WERI-Rb-1 (cell line): ENCODE results near the gene SLC39A8.
A peak's percentile ranks its signal among the peaks of the same experiment; 100 is the strongest.

ENCODE experiments used
- DNase-seq: peaks from one replicate; pipeline ENCODE4 v3.0.0-alpha.2; 2020
- H3K27ac ChIP-seq: fragments of 250-450 bp; sonication (Bioruptor Pico); 2 replicates; pipeline ENCODE4 v1.5.1; 2020; ENCODE audit warnings: mild to moderate bottlenecking, moderate library complexity
- H3K27me3 ChIP-seq: fragments of 250-450 bp; sonication (Bioruptor Pico); 2 replicates; pipeline ENCODE4 v1.5.1; 2021; ENCODE audit warnings: mild to moderate bottlenecking, low read depth, moderate library complexity; ENCODE audit not compliant: insufficient read depth, severe bottlenecking
- H3K36me3 ChIP-seq: fragments of 250-450 bp; sonication (Bioruptor Pico); 2 replicates; pipeline ENCODE4 v1.5.1; 2020; ENCODE audit warnings: mild to moderate bottlenecking, moderate library complexity
- H3K4me3 ChIP-seq: 2 replicates; pipeline ENCODE4 v1.5.1; 2011; ENCODE audit warnings: low read depth, mild to moderate bottlenecking, control low read depth, low read length
- H3K9me3 ChIP-seq: fragments of 250-450 bp; sonication (Bioruptor Pico); 2 replicates; pipeline ENCODE4 v1.5.1; 2021; ENCODE audit warnings: mild to moderate bottlenecking, moderate library complexity; ENCODE audit not compliant: severe bottlenecking
- TF ChIP-seq, protein P1 (sequence below): IDR thresholded peaks from 2 replicates; pipeline ENCODE4 v1.5.1; 2011; ENCODE audit warnings: low read depth, mild to moderate bottlenecking, control low read depth, inconsistent platforms, low read length

The SLC39A8 gene

DNA sequence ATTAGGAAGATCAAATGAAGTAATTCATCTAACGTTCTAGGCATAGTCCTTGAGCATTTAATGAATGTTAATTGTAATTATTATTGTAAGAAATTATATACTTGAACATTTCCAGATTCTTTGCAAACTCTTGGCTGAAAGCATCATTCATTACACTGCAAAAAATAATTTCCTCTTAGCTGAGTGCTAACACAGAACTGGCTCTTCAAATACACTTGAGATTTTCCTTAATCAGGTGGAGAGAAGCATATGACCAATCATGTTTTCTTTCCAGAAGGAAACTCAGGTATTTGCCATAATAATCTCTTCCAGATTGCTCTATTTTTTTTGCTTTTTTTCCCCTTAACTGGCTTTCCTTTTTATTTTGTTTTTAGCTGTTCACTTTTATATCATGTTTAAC is 42.5 kb downstream of the SLC39A8 start:
- no peaks in the 10 kb centered on the region for H3K27me3 ChIP-seq
- H3K36me3 ChIP-seq: peaks cover 10% of the 10 kb centered on the region
- TF ChIP-seq, protein P1, sequence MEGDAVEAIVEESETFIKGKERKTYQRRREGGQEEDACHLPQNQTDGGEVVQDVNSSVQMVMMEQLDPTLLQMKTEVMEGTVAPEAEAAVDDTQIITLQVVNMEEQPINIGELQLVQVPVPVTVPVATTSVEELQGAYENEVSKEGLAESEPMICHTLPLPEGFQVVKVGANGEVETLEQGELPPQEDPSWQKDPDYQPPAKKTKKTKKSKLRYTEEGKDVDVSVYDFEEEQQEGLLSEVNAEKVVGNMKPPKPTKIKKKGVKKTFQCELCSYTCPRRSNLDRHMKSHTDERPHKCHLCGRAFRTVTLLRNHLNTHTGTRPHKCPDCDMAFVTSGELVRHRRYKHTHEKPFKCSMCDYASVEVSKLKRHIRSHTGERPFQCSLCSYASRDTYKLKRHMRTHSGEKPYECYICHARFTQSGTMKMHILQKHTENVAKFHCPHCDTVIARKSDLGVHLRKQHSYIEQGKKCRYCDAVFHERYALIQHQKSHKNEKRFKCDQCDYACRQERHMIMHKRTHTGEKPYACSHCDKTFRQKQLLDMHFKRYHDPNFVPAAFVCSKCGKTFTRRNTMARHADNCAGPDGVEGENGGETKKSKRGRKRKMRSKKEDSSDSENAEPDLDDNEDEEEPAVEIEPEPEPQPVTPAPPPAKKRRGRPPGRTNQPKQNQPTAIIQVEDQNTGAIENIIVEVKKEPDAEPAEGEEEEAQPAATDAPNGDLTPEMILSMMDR: no peak
- no peak overlapping the region for H3K4me3 ChIP-seq
- no peaks in the 10 kb centered on the region for H3K9me3 ChIP-seq
- no peak for DNase-seq
- no peak overlapping the region for H3K27ac ChIP-seq

DNA sequence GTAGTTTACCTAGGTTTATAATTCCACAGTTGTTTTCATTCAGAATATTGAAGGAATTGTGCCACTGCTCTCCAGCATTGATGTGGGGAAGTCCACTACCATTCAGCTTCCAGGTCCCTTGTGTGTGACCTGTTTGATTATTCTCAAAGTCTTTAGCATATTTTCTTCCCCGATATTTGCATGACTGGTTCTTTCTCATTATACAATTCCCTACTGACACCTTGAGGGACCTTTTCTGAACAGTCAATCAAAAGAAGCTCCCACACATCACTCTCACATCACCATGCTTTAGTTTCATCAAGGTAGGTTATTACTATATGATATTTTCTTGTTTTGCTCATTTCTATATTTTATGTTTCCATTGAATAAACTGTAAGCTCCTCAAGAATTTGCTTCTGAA is 44.1 kb downstream of the SLC39A8 start:
- TF ChIP-seq, protein P1: no peak
- H3K36me3 ChIP-seq: peaks cover 10% of the 10 kb centered on the region

DNA sequence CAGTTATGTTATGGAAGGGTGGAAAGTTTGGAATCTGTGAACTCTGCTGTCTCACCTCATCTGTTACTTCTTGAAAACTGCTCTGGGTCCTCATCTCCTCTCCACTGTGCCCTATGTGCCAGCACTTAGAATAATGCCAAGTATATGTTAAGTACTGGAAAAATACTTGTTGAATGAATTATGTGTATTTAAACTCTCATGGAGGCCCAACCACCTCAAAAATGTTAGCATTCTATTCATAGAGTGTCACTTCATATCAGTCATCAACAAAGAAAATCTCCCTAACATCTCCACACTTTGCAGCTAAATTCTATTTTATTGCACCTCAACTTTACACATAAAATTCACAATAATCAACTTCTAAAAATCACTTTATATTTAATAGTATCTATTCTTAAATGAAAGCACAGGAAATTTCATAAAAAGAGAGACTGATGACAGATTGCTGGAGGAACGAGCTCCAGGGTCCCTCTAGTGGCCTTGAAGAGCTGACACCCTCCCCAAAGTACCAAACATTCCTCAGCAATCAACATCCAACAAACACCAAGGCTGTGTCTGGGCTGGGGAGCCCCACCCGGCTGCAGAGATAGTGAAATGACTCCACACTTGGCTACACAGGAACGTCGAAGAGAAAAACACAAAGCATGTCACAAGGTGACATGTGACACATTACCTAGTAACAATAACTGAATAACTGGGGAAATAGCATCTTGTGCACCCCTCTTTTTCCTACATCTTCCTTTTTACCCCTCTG is 45.8 kb downstream of the SLC39A8 start:
- TF ChIP-seq, protein P1: peak; percentile 86
- Histone ChIP-seq H3K36me3 (peaks cover 6% of the 10 kb centered on the region; the same call in 1 of the 2 replicates), H3K27me3 (no peaks in the 10 kb centered on the region), H3K9me3 (no peaks in the 10 kb centered on the region), H3K4me3 (no peak overlapping the region), H3K27ac (no peak overlapping the region)
- peak; percentile 20 for DNase-seq

More for the DNA sequence above, 44.1 kb downstream of the SLC39A8 start:
- Histone ChIP-seq H3K4me3 (no peak overlapping the region), H3K27me3 (no peaks in the 10 kb centered on the region), H3K27ac (no peak overlapping the region), H3K9me3 (no peaks in the 10 kb centered on the region)
- DNase-seq: no peak

DNA sequence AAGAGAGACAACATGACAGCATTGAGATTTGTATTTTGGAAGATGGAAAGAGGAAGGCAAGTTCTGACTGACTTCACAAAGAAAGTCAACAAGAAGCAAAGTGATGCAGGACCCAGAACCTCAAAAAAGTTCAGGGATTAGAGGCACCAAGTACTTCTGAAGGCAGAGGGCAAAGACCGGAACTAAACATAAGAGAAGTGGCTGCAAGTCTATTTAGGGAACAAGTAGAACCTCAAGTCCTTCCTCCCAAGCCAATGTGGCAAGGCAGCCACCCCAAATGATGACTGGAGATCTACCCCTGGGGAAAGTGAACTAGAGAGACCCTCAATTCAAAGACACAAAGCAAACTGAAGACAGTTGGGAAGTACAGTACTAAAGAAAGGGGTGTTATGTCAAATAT is 46.6 kb downstream of the SLC39A8 start:
- Histone ChIP-seq H3K27me3 (no peaks in the 10 kb centered on the region), H3K36me3 (no peaks in the 10 kb centered on the region; the same call in 1 of the 2 replicates), H3K4me3 (no peak overlapping the region), H3K9me3 (no peaks in the 10 kb centered on the region), H3K27ac (no peak overlapping the region)
- DNase-seq: no peak
- TF ChIP-seq, protein P1: no peak

DNA sequence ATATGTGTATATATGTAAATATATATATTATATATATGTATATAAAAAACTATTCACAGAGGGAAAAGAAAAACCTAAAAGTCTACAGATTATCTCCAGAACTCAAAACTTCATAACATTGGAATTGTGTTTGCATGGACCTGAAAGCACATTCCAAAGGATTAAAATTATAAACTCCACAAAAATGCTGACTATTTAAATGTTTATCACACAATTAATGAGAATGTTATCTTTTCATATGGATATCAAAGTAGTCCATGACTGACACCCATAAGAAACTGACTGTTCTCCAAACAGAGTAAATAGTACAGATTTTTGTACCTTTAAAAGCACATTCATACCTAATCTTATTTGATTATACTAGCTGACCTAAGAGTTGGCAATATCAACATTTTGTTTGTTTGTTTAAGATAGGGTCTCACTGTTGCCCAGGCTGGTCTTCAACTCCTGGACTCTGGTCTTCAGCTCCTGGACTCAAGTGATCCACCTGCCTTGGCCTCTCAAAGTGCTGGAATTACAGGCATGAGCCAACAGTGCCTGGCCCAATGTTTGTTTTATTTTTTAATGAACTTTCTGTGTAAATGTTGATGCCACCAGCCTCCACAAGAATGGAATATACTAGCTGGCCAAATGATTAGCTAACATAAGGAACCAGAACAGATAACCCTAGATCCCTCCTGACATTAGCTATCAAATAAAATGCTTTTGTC is 50.0 kb downstream of the SLC39A8 start:
- DNase-seq: no peak
- Histone ChIP-seq H3K9me3 (no peaks in the 10 kb centered on the region), H3K27me3 (no peaks in the 10 kb centered on the region), H3K36me3 (no peaks in the 10 kb centered on the region), H3K27ac (no peak overlapping the region), H3K4me3 (no peak overlapping the region)
- TF ChIP-seq, protein P1: no peak
